ENCODE results near the gene BMP2.

The BMP2 gene

DNA sequence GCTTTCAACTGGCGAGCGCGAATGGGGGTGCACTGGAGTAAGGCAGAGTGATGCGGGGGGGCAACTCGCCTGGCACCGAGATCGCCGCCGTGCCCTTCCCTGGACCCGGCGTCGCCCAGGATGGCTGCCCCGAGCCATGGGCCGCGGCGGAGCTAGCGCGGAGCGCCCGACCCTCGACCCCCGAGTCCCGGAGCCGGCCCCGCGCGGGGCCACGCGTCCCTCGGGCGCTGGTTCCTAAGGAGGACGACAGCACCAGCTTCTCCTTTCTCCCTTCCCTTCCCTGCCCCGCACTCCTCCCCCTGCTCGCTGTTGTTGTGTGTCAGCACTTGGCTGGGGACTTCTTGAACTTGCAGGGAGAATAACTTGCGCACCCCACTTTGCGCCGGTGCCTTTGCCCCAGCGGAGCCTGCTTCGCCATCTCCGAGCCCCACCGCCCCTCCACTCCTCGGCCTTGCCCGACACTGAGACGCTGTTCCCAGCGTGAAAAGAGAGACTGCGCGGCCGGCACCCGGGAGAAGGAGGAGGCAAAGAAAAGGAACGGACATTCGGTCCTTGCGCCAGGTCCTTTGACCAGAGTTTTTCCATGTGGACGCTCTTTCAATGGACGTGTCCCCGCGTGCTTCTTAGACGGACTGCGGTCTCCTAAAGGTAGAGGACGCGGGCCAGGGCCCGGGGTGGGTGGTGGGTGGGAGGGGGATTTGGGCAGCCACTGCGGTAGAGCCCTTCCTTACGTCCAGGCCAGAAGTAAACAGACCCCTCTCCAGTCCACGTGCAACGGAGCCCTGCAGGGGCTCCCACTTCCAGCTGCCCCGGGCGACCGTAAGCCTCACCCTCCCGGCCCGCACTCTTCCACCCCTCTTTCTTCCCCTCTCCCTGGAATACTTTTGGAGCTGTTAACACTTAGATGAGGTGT is 998 bp downstream of the BMP2 start:
- no peak for DNase-seq

- DNase-seq, result no peak
Measured at GRCh38 chr20:6769903-6770785, 2.7 kb downstream of the BMP2 start.

DNA sequence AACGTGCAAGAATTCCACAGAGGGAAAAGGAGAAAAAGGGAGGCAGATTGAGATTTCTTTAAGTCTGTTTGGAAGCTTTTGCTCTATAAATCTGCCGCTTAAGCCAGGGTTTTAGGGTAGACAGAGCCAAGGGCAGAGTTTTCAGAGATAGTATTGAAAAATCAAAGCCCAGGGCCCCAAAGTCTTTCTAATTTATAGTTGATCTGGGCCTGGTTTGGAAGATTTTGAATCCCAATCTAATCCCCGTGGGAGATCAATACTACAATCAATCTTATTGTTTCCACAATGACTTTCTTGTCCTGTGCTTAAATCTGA is 3.3 kb downstream of the BMP2 start:
- no peak for DNase-seq

GRCh38 chr20:6780433-6781190 is 13.1 kb downstream of the BMP2 start:
- DNase-seq, result peak; percentile 85

DNA sequence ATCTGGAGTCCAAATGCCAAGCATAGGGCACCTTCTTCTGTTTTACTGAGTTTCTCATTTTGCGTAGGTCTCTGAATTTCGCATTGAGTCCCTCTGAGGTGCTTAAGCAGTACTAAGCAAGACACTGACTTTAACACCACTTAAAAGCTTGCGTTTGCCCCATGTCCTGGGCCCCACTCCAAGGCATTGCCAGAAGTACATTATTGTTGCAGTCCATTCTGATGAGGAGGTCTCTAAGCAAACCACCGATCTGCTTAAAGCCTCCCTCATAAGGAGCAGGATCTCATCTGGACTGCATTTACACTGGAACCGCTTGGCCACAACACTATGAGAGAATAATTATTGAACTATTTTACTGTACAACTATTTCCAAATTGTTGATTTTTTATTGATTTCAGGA is 16.3 kb downstream of the BMP2 start:
- no peak for DNase-seq

- no peak for DNase-seq
Measured at GRCh38 chr20:6784210-6784631, 16.7 kb downstream of the BMP2 start.

DNA sequence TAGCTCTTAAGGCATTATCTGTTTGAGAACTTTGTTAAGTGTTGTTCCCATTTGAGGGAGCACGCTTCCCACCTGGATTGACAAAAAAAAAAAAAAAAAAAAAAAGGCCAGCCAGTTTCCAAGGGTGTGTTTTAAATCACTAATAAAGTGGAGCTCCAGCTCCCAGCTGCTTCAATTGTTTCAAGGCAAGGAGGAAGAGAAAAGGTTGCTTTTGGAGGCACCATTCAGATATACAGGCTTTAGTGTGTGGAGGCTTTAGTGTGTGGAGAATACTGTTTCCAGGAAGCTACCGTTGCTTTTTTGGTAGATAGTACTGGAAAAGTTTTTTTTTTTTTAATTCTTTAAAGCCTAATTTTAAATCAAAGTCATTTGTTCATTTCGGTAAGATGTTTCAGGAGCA is 17.3 kb downstream of the BMP2 start:
- DNase-seq, result no peak

- DNase-seq, result no peak
Measured at GRCh38 chr20:6786548-6786947, 19.1 kb downstream of the BMP2 start.

DNA sequence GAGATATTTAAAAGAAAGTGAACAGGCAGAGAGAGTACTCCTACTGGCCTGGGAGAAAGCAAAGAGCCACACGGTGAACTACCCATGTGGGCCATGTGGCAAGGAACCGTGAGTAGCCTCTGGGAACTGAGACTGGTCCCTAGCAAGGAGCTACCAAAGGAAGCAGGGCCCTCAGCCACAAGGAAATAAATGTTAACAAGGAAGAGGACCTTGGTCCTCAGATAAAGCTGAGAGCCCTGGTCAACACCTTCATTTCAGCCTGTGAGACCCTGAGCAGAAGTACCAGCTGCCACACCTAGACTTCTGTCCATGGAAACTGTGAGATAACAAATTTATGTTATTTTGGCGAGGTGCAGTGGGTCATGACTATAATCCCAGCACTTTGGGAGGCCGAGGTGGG is 25.3 kb downstream of the BMP2 start:
- DNase-seq, result no peak

- no peak for DNase-seq
Measured at GRCh38 chr20:6802227-6802626, 34.7 kb downstream of the BMP2 start.

DNA sequence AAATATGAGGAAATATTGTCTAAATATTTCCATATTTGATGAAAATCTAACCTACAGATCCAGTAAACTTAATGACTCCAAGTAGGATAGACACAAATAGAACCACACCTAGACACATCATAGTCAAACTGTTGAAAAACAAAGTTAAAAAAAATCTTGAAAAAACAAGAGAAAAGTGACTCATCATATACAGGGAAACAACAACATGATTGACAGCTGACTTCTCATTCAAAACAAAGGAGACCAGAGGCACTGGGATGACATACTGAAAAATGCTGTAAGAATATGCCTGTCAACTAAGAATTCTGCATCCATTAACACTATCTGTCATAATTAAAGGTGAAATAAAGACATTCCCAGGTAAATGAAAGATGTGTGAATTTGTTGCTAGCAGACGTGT is 38.8 kb downstream of the BMP2 start:
- DNase-seq, result no peak

- DNase-seq, result peak; percentile 2
Measured at GRCh38 chr20:6811262-6812035, 44.0 kb downstream of the BMP2 start.

GRCh38 chr20:6812530-6812929 is 45.0 kb downstream of the BMP2 start:
- no peak for DNase-seq

DNA sequence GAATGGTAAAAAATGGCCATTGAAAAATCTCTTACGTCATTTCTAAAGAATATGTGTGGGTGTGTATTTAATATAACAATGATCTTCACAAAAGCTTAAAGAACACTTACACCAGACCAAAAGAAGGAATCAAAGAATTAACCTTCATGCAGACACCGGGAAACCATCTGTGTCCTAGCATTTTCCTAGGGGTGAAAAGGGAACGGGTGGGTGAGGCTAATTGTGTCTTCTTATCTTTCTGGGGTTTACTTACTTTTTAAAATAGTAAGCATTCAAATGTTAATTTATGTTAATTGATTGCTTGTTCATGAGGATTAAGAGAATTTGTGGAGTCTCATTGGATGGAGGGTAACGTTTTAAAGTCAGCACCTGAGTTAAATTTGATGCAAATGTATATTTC is 47.5 kb downstream of the BMP2 start:
- no peak for DNase-seq

DNA sequence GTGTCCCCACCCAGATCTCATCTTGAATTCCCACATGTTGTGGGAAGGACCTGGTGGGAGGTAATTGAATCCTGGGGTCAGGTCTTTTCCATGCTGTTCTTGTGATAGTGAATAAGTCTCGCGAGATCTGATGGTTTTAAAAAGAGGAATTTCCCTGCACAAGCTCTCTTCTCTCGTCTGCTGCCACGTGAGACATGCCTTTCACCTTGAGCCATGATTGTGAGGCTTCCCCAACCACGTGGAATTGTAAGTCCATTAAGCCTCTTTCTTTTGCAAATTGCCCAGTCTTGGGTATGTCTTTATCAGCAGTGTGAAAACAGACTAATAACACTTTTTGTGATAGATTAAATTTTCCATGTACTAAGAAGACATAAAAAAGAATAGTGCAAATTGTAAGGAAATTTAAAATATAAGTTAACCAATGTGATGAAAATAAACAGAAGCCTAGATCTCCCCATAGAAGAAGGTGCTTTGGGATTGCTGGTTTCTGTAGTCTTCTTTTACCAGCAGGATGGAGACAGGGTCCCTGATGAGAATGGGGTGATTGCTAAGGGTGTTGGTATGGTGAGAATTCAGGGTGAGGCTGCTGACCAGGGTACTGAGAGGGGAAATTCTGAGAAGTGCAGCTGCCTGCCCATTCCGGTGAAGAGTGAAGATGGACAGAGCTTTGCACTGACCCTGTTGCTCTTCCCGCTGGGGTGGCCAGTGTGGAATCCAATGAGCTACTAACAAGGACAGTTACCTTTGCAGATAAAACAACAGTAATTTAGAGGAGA is 50.7 kb downstream of the BMP2 start:
- DNase-seq, result no peak

GRCh38 chr20:6819599-6819998 is 52.1 kb downstream of the BMP2 start:
- peak; percentile 25 for DNase-seq

- DNase-seq, result no peak
Measured at GRCh38 chr20:6824401-6824800, 56.9 kb downstream of the BMP2 start.

- DNase-seq, result no peak
Measured at GRCh38 chr20:6827472-6827871, 60.0 kb downstream of the BMP2 start.

GRCh38 chr20:6828794-6829423 is 61.4 kb downstream of the BMP2 start:
- peak; percentile 63 for DNase-seq

DNA sequence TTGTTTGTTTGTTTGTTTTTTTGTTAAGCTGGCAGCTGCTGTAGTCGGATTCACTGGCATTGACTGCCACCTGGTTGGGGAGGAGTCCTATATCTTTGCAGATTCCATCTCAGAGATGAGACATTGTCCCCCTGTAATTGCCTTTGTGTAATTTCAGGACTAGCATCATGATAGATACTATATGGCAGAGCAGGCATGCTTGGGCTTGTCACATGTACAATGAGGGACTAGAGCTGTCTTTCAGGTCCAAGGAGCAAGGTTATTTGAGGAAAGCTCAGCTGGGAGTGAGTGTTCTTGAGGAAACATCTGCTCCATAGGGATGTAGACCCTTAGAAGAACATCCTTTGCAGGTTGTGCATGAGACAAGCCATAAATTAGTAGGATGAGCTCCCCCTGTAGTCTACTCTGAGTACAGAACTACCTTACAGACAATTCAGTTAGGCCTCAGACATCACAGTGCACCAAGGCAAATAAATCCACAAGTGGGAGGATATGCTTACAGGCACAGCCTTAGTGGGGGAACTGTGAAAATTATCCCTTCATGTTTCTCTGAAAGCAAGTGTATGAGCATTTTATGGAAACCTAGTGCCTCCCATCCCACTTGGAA is 62.1 kb downstream of the BMP2 start:
- DNase-seq, result no peak

Measured in NCI-H1092 treated with DMSO at 0.1 percent for 48 hours (cell line).